DND-41 (cell line): ENCODE measurements around the gene TMPRSS12.
A peak's percentile ranks its signal among the peaks of the same experiment; 100 is the strongest.

Experiments
- ATAC-seq: fragments of 200-7000 bp; cut with Tn5 transposase; 3 replicates; pipeline ENCODE4 v1.9.1; 2021; ENCODE audit warnings: low read depth; ENCODE audit not compliant: insufficient read depth
- DNase-seq: peaks from one replicate; pipeline ENCODE4 v3.0.0-alpha.2; 2020
- H2AFZ ChIP-seq: 2 replicates; pipeline ENCODE4 v1.6.0; 2012; ENCODE audit warnings: low read depth, low read length
- H3K27ac ChIP-seq: 2 replicates; pipeline ENCODE4 v1.5.1; 2012; ENCODE audit warnings: low read length, inconsistent platforms
- H3K27me3 ChIP-seq: fragments of 200-600 bp; sonication (generic); 2 replicates; pipeline ENCODE4 v1.6.0; 2012; ENCODE audit warnings: low read length, mild to moderate bottlenecking, inconsistent platforms; ENCODE audit not compliant: insufficient read depth, poor library complexity
- H3K36me3 ChIP-seq: 2 replicates; pipeline ENCODE4 v1.5.1; 2012; ENCODE audit warnings: low read length, inconsistent platforms; ENCODE audit not compliant: insufficient read depth
- H3K4me1 ChIP-seq: 2 replicates; pipeline ENCODE4 v1.5.1; 2012; ENCODE audit warnings: mild to moderate bottlenecking, low read length; ENCODE audit not compliant: insufficient read depth
- H3K4me2 ChIP-seq: 2 replicates; pipeline ENCODE4 v1.6.0; 2012; ENCODE audit warnings: mild to moderate bottlenecking, moderate library complexity, low read length, inconsistent platforms; ENCODE audit not compliant: insufficient read depth
- H3K4me3 ChIP-seq, 2 experiments: fragments of 200-600 bp in 1 of 2; shearing (Covaris generic) in 1 of 2; 2 replicates each; pipeline ENCODE4 v1.5.1; 2012 to 2016; ENCODE audit warnings: inconsistent platforms in 2 of 2, low read length in 2 of 2, mild to moderate bottlenecking in 2 of 2, low read depth in 1 of 2, moderate library complexity in 1 of 2
- H3K79me2 ChIP-seq: 2 replicates; pipeline ENCODE4 v1.6.0; 2012; ENCODE audit warnings: low read length, inconsistent platforms; ENCODE audit not compliant: insufficient read depth
- H3K9ac ChIP-seq: 2 replicates; pipeline ENCODE4 v1.6.0; 2012; ENCODE audit warnings: low read depth, mild to moderate bottlenecking, inconsistent platforms, low read length, moderate library complexity
- H3K9me3 ChIP-seq: 2 replicates; pipeline ENCODE4 v1.5.1; 2012; ENCODE audit warnings: low read length, moderate library complexity, mild to moderate bottlenecking, inconsistent platforms; ENCODE audit not compliant: insufficient read depth, severe bottlenecking
- H4K20me1 ChIP-seq: 2 replicates; pipeline ENCODE4 v1.6.0; 2012; ENCODE audit warnings: low read length; ENCODE audit not compliant: insufficient read depth
- EZH2 ChIP-seq: IDR thresholded peaks from 3 replicates; pipeline ENCODE4 v1.6.1; 2012; ENCODE audit warnings: borderline replicate concordance, low read depth, mild to moderate bottlenecking, moderate library complexity, low read length, inconsistent platforms; ENCODE audit not compliant: severe bottlenecking
- TF ChIP-seq, protein P1 (sequence below): IDR thresholded peaks from 2 replicates; pipeline ENCODE4 v1.5.1; 2012; ENCODE audit warnings: borderline replicate concordance, low read length, moderate library complexity, mild to moderate bottlenecking; ENCODE audit not compliant: poor library complexity, severe bottlenecking; ENCODE audit errors: extremely low read depth

Gene TMPRSS12

GRCh38 chr12:50924439-50925341 lies 82.0 kb downstream of the TMPRSS12 start:
- H3K36me3 ChIP-seq, result no peaks in the 10 kb centered on the region
- H3K27ac ChIP-seq, result peak overlapping the region; percentile 78
- TF ChIP-seq, protein P1, sequence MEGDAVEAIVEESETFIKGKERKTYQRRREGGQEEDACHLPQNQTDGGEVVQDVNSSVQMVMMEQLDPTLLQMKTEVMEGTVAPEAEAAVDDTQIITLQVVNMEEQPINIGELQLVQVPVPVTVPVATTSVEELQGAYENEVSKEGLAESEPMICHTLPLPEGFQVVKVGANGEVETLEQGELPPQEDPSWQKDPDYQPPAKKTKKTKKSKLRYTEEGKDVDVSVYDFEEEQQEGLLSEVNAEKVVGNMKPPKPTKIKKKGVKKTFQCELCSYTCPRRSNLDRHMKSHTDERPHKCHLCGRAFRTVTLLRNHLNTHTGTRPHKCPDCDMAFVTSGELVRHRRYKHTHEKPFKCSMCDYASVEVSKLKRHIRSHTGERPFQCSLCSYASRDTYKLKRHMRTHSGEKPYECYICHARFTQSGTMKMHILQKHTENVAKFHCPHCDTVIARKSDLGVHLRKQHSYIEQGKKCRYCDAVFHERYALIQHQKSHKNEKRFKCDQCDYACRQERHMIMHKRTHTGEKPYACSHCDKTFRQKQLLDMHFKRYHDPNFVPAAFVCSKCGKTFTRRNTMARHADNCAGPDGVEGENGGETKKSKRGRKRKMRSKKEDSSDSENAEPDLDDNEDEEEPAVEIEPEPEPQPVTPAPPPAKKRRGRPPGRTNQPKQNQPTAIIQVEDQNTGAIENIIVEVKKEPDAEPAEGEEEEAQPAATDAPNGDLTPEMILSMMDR, result no peak
- no peak for TF ChIP-seq EZH2
- no peaks in the 10 kb centered on the region for H3K27me3 ChIP-seq
- peak overlapping the region; percentile 67 for H3K4me2 ChIP-seq
- H3K4me1 ChIP-seq, result peaks cover 66% of the 10 kb centered on the region
- H3K9me3 ChIP-seq, result no peaks in the 10 kb centered on the region
- peak overlapping the region; percentile 75 for H2AFZ ChIP-seq
- peak; percentile 79 for DNase-seq
- no peaks in the 10 kb centered on the region for H4K20me1 ChIP-seq
- H3K4me3 ChIP-seq, result peak overlapping the region in 1 of 2 experiments; percentile 46; a peak in 3 of 4 replicates
- ATAC-seq, result peak; percentile 74
- H3K9ac ChIP-seq, result peak overlapping the region; percentile 34
- no peaks in the 10 kb centered on the region for H3K79me2 ChIP-seq

DNA sequence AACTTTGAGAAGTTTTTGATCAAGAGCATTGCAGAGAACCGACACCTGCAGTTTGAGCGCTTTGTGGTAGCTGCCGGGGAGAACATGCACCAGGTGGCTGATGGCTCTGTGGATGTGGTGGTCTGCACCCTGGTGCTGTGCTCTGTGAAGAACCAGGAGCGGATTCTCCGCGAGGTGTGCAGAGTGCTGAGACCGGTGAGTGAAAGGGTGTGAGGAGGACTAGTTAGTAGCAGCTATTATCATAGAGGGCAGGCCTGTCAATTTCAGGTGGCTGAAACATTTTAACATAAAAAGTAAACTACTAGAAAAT lies 82.6 kb downstream of the TMPRSS12 start:
- H4K20me1 ChIP-seq, result no peaks in the 10 kb centered on the region
- H3K9me3 ChIP-seq, result no peaks in the 10 kb centered on the region
- ATAC-seq, result peak; percentile 90
- H3K27ac ChIP-seq, result peak overlapping the region; percentile 72
- no peaks in the 10 kb centered on the region for H3K79me2 ChIP-seq
- no peaks in the 10 kb centered on the region for H3K27me3 ChIP-seq
- H3K36me3 ChIP-seq, result no peaks in the 10 kb centered on the region
- peak; percentile 85 for DNase-seq
- peak overlapping the region; percentile 68; the same call in 1 of the 2 replicates for H2AFZ ChIP-seq
- peaks cover 66% of the 10 kb centered on the region for H3K4me1 ChIP-seq
- H3K4me2 ChIP-seq, result peak overlapping the region; percentile 67
- H3K4me3 ChIP-seq, result peak overlapping the region in 1 of 2 experiments; percentile 44; a peak in 2 of 4 replicates
- TF ChIP-seq EZH2, result no peak
- TF ChIP-seq, protein P1, result no peak
- H3K9ac ChIP-seq, result peak overlapping the region; percentile 34

GRCh38 chr12:50925920-50926319 lies 83.2 kb downstream of the TMPRSS12 start:
- no peak for TF ChIP-seq EZH2
- TF ChIP-seq, protein P1, result no peak
- Histone ChIP-seq H3K9ac (no peak overlapping the region), H3K36me3 (no peaks in the 10 kb centered on the region), H3K4me3 (no peak overlapping the region), H3K27me3 (no peaks in the 10 kb centered on the region), H3K4me1 (peaks cover 66% of the 10 kb centered on the region), H3K79me2 (no peaks in the 10 kb centered on the region), H4K20me1 (no peaks in the 10 kb centered on the region), H3K27ac (no peak overlapping the region), H3K9me3 (no peaks in the 10 kb centered on the region), H3K4me2 (peak overlapping the region; percentile 67; the same call in 1 of the 2 replicates), H2AFZ (no peak overlapping the region)
- ATAC-seq (no peak), DNase-seq (no peak)
